ENCODE data around the gene PKNOX1. TPM values are rescaled to one million over a fixed set of nuclear protein-coding genes. Genes with fewer than 3 reads are reported as not detected.

PKNOX1 gene
- total and polyA plus RNA-seq, 2 of the 13 experiments (the other 11 are each of a cell fraction or from before 2014, with no cell fraction given), result 7.9 to 16.2 TPM

- TF ChIP-seq USF2 (IDR thresholded peaks at IDR 0.05; ENCODE audit: low read depth, low read length) (peak; percentile 60), USF2 (CRISPR knock-in tag; IDR thresholded peaks at IDR 0.05; ENCODE audit: borderline replicate concordance) (peak; percentile 67; the same call in 1 of the 2 replicates), AGO1 (IDR thresholded peaks at IDR 0.05; ENCODE audit: low read depth, low read length, poor library complexity, severe bottlenecking) (peak; percentile 77), XRCC5 (optimal IDR thresholded peaks at IDR 0.05; ENCODE audit: low read length) (no peak), SALL2 (CRISPR knock-in tag; IDR thresholded peaks at IDR 0.05) (peak; percentile 69), ZNF232 (CRISPR knock-in tag; IDR thresholded peaks at IDR 0.05; ENCODE audit: borderline replicate concordance) (peak; percentile 72), NFATC3 (CRISPR knock-in tag; IDR thresholded peaks at IDR 0.05) (no peak), ZNF563 (CRISPR knock-in tag; IDR thresholded peaks at IDR 0.05) (peak; percentile 82; the same call in 1 of the 2 replicates), ELF1 (CRISPR knock-in tag; IDR thresholded peaks at IDR 0.05) (peak; percentile 24; the same call in 1 of the 2 replicates), MTF2 (CRISPR knock-in tag; IDR thresholded peaks at IDR 0.05; ENCODE audit: borderline replicate concordance) (no peak), HCFC1 (IDR thresholded peaks at IDR 0.05; ENCODE audit: low read depth, low read length) (0 out of 2 replicates have a peak, but pooled peaks have one; percentile 14), E2F1 (CRISPR knock-in tag; IDR thresholded peaks at IDR 0.05) (peak; percentile 58), POLR2A (IDR thresholded peaks at IDR 0.05; ENCODE audit: insufficient read depth in 1 of 2, low read depth in 2 of 2, low read length in 2 of 2) (peak in 1 of 2 experiments; percentile 64; a peak in 3 of 4 replicates), SPEN (CRISPR knock-in tag; IDR thresholded peaks at IDR 0.05; ENCODE audit: low read depth) (peak; percentile 43; the same call in 1 of the 2 replicates), ZNF547 (CRISPR knock-in tag; IDR thresholded peaks at IDR 0.05) (0 out of 2 replicates have a peak, but pooled peaks have one; percentile 33), TBX2 (CRISPR knock-in tag; IDR thresholded peaks at IDR 0.05; ENCODE audit: borderline replicate concordance) (peak; percentile 85), SKI (IDR thresholded peaks at IDR 0.05; ENCODE audit: partially characterized antibody) (peak; percentile 21), ZNF430 (CRISPR knock-in tag; IDR thresholded peaks at IDR 0.05) (peak; percentile 86), ZNF709 (CRISPR knock-in tag; IDR thresholded peaks at IDR 0.05) (0 out of 2 replicates have a peak, but pooled peaks have one; percentile 28)
- TF ChIP-seq, protein P1, sequence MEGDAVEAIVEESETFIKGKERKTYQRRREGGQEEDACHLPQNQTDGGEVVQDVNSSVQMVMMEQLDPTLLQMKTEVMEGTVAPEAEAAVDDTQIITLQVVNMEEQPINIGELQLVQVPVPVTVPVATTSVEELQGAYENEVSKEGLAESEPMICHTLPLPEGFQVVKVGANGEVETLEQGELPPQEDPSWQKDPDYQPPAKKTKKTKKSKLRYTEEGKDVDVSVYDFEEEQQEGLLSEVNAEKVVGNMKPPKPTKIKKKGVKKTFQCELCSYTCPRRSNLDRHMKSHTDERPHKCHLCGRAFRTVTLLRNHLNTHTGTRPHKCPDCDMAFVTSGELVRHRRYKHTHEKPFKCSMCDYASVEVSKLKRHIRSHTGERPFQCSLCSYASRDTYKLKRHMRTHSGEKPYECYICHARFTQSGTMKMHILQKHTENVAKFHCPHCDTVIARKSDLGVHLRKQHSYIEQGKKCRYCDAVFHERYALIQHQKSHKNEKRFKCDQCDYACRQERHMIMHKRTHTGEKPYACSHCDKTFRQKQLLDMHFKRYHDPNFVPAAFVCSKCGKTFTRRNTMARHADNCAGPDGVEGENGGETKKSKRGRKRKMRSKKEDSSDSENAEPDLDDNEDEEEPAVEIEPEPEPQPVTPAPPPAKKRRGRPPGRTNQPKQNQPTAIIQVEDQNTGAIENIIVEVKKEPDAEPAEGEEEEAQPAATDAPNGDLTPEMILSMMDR (CRISPR knock-in tag; IDR thresholded peaks at IDR 0.05), result peak; percentile 16; the same call in 1 of the 2 replicates
- TF ChIP-seq, protein P2, sequence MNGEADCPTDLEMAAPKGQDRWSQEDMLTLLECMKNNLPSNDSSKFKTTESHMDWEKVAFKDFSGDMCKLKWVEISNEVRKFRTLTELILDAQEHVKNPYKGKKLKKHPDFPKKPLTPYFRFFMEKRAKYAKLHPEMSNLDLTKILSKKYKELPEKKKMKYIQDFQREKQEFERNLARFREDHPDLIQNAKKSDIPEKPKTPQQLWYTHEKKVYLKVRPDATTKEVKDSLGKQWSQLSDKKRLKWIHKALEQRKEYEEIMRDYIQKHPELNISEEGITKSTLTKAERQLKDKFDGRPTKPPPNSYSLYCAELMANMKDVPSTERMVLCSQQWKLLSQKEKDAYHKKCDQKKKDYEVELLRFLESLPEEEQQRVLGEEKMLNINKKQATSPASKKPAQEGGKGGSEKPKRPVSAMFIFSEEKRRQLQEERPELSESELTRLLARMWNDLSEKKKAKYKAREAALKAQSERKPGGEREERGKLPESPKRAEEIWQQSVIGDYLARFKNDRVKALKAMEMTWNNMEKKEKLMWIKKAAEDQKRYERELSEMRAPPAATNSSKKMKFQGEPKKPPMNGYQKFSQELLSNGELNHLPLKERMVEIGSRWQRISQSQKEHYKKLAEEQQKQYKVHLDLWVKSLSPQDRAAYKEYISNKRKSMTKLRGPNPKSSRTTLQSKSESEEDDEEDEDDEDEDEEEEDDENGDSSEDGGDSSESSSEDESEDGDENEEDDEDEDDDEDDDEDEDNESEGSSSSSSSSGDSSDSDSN (CRISPR knock-in tag; IDR thresholded peaks at IDR 0.05), result peak; percentile 55; the same call in 1 of the 2 replicates
These were observed at the start of gene PKNOX1 (continued) for GRCh38 chr21:42973991-42974831.
